Astrocyte (in vitro differentiated cells and primary cell): ENCODE data around the gene TOGARAM2.

Source experiments
- EZH2 ChIP-seq: IDR thresholded peaks from 2 replicates; pipeline ENCODE4 v1.6.1; 2012; ENCODE audit warnings: mild to moderate bottlenecking, low read length, inconsistent platforms; ENCODE audit not compliant: insufficient read depth
- TF ChIP-seq, protein P1 (sequence below): IDR thresholded peaks from 2 replicates; pipeline ENCODE4 v1.5.1; 2011; ENCODE audit warnings: low read depth, mild to moderate bottlenecking, inconsistent platforms, low read length, moderate library complexity; ENCODE audit not compliant: insufficient read depth

DNA sequence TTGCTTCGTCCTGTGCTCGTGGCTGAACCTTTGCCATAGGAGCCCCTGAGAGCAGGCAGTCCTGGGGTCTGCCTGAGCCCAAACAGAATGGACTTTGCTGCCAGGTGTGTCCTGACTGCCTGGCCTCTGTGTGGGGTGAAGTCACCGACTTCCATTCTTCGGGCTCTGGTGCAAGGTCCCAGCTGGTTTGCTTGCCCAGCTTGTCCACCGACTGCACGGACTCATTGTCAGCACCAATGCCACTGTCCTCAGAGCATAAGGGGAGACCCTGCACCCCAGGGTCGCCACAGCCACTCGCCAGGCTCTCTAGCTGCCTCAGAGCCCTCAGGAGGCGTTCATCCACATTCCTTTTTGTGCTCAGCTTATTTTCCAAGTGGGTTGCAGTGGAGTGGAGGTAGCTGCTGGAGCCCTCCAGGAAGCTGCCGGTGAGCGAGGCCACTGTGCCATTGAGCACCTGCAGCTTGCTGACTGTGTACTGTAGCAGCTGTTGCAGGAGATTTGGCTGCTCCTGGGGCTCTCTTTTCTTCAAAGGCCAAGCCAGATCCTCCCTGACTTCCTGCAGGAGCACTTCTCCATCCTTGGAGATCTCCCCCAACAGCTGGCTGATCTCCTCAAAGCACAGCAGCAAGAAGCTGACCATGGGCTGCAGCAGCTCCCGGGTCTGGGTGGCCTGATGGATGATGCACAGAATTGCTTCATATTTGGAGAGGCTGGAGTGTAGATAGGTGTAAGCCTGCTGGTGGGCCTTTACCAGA, 92.0 kb downstream of the TOGARAM2 start:
- TF ChIP-seq, protein P1, sequence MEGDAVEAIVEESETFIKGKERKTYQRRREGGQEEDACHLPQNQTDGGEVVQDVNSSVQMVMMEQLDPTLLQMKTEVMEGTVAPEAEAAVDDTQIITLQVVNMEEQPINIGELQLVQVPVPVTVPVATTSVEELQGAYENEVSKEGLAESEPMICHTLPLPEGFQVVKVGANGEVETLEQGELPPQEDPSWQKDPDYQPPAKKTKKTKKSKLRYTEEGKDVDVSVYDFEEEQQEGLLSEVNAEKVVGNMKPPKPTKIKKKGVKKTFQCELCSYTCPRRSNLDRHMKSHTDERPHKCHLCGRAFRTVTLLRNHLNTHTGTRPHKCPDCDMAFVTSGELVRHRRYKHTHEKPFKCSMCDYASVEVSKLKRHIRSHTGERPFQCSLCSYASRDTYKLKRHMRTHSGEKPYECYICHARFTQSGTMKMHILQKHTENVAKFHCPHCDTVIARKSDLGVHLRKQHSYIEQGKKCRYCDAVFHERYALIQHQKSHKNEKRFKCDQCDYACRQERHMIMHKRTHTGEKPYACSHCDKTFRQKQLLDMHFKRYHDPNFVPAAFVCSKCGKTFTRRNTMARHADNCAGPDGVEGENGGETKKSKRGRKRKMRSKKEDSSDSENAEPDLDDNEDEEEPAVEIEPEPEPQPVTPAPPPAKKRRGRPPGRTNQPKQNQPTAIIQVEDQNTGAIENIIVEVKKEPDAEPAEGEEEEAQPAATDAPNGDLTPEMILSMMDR, result no peak
- TF ChIP-seq EZH2, result no peak
